ENCODE results near the gene GRIA1.

DNA sequence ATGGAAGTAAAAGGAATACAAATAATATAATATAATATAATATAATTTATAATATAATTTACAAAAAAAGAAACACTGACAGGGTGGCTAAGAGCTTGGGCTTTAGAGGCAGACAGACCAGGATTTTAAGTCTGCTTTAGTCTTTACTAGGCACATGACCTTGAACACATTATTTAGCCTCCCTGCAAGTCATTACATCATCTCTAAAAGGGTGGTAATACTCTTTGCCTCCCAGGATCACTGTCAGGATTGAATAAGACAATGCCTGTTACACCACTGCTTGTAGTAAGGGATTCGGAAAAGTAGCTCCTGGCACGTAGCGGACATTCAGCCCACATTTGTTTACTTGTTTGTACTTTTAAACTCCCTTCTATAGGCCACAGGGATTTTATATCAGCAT is 199.8 kb downstream of the GRIA1 start:
- TF ChIP-seq EZH2 (optimal IDR thresholded peaks at IDR 0.05; ENCODE audit: low read depth, low read length) = no peak
- TF ChIP-seq, protein P1, sequence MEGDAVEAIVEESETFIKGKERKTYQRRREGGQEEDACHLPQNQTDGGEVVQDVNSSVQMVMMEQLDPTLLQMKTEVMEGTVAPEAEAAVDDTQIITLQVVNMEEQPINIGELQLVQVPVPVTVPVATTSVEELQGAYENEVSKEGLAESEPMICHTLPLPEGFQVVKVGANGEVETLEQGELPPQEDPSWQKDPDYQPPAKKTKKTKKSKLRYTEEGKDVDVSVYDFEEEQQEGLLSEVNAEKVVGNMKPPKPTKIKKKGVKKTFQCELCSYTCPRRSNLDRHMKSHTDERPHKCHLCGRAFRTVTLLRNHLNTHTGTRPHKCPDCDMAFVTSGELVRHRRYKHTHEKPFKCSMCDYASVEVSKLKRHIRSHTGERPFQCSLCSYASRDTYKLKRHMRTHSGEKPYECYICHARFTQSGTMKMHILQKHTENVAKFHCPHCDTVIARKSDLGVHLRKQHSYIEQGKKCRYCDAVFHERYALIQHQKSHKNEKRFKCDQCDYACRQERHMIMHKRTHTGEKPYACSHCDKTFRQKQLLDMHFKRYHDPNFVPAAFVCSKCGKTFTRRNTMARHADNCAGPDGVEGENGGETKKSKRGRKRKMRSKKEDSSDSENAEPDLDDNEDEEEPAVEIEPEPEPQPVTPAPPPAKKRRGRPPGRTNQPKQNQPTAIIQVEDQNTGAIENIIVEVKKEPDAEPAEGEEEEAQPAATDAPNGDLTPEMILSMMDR (IDR thresholded peaks at IDR 0.05; ENCODE audit: low read length) = no peak

Data from MM.1S (cell line).